KMS-11 (cell line): ENCODE results near the gene CTSV.
"Not testable (repeated sequence)": the region's sequence is repeated elsewhere in the genome, so short reads cannot be mapped to it uniquely, and the experiment has no call there.

Experiments
- H2AFZ ChIP-seq: fragments of 200-600 bp; sonication (generic); 2 replicates; pipeline ENCODE4 v1.6.1; 2016; ENCODE audit warnings: antibody characterized with exemption, mixed run types, low read depth
- H3K27ac ChIP-seq: fragments of 200-600 bp; sonication (generic); 2 replicates; pipeline ENCODE4 v1.6.1; 2016; ENCODE audit warnings: mild to moderate bottlenecking, mixed run types
- H3K27me3 ChIP-seq: fragments of 200-600 bp; sonication (generic); 2 replicates; pipeline ENCODE4 v1.6.1; 2017; ENCODE audit warnings: mild to moderate bottlenecking, low read depth, mixed run types, moderate library complexity; ENCODE audit not compliant: insufficient read depth
- H3K36me3 ChIP-seq: fragments of 200-600 bp; sonication (generic); 2 replicates; pipeline ENCODE4 v1.6.1; 2017; ENCODE audit warnings: mild to moderate bottlenecking, mixed run types; ENCODE audit not compliant: insufficient read depth
- H3K4me1 ChIP-seq: fragments of 200-600 bp; sonication (generic); 2 replicates; pipeline ENCODE4 v1.6.1; 2016; ENCODE audit warnings: mild to moderate bottlenecking, low read depth, mixed run types; ENCODE audit not compliant: poor library complexity, severe bottlenecking
- H3K4me2 ChIP-seq: fragments of 200-600 bp; sonication (generic); 2 replicates; pipeline ENCODE4 v1.7.0; 2016; ENCODE audit warnings: mild to moderate bottlenecking, mixed run types
- H3K4me3 ChIP-seq: fragments of 200-600 bp; sonication (generic); IDR thresholded peaks from 2 replicates; pipeline ENCODE4 v1.6.1; 2017; ENCODE audit warnings: low read depth, low read length, mixed read lengths; ENCODE audit not compliant: insufficient read depth
- H3K79me2 ChIP-seq: fragments of 200-600 bp; sonication (generic); 2 replicates; pipeline ENCODE4 v1.6.1; 2016; ENCODE audit warnings: low read depth, mixed run types; ENCODE audit not compliant: insufficient read depth
- H3K9ac ChIP-seq: fragments of 200-600 bp; sonication (generic); 2 replicates; pipeline ENCODE4 v1.6.1; 2016; ENCODE audit warnings: mild to moderate bottlenecking, mixed run types
- H4K20me1 ChIP-seq: fragments of 200-600 bp; sonication (generic); 2 replicates; pipeline ENCODE4 v1.6.1; 2016; ENCODE audit warnings: mild to moderate bottlenecking, mixed run types; ENCODE audit not compliant: insufficient read depth

Gene CTSV

DNA sequence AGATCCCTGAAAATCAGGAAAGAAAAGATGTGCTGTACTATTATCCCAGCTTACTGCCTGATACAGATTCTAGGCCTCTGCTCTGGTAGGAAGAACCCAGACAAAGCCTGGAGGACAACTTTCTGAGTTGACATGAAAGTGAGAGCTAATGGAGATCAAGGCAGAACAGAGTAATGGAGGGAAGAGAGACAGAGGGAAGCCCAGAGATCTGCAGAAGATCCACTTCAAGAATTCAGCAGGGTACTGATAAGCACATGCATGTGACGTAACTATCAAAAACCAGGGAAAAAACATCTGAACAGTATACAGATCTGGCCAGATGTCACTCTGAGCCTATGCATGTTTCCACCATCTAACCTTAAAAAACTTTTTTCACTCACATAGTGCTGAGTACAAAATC is 37.6 kb downstream of the CTSV start:
- peaks cover 66% of the 10 kb centered on the region for H3K79me2 ChIP-seq
- not testable (repeated sequence) for H2AFZ ChIP-seq, H3K36me3 ChIP-seq, H3K4me3 ChIP-seq, H3K27ac ChIP-seq, H4K20me1 ChIP-seq, H3K9ac ChIP-seq, H3K27me3 ChIP-seq, H3K4me2 ChIP-seq
- peaks cover 14% of the 10 kb centered on the region for H3K4me1 ChIP-seq

DNA sequence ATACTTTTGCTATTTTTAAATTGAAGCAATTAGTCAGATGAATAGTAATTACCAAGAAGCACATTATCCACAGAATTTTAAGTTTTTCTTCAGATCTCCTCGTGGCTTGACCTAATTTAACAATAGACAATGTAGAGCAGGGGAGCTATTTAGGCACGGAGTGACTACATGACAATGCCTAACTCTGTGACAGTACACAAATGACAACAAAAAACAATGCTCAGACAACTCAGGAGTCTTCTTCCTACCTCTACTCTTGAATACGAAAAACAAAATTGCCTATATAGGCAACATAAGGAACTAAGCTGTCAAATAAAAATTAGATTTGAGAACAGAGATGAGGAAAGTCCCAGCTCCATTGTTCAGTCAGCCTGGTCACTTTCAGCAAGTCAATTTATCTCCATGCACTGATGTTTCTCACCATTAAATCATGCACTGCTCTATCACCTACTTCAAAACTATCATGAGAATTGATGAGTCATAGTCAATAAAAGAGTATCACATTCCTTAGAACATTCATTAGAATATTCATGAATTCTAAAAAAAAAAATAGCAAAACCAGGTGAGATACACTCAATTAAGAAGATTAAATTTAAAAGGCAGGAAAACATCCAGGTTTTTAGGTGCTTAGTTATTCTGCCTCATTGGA is 38.7 kb downstream of the CTSV start:
- H3K36me3 ChIP-seq, H3K27me3 ChIP-seq, H3K9ac ChIP-seq, H2AFZ ChIP-seq, H4K20me1 ChIP-seq, H3K4me3 ChIP-seq, H3K4me2 ChIP-seq, H3K27ac ChIP-seq: not testable (repeated sequence)
- Histone ChIP-seq H3K79me2 (peaks cover 57% of the 10 kb centered on the region), H3K4me1 (peaks cover 14% of the 10 kb centered on the region)

DNA sequence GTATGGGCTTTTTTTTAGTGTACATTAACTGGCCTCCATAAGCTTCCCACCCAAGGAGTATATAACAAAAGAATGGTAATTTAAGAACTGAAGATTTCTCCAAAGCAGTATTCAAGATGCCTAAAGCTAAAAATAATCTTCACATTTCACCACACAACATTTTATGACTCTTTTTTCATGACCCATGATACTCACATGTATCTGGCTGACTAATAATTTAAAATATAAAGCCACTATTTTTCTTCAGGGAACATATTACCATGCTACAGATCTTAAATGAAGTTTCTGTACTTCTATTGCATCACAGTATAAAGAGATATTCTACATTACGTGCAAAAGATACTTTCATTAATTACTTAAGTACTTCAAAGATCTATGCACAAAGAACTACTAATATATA is 39.2 kb downstream of the CTSV start:
- H3K4me1 ChIP-seq = peaks cover 14% of the 10 kb centered on the region
- H3K4me2 ChIP-seq = not testable (repeated sequence)

DNA sequence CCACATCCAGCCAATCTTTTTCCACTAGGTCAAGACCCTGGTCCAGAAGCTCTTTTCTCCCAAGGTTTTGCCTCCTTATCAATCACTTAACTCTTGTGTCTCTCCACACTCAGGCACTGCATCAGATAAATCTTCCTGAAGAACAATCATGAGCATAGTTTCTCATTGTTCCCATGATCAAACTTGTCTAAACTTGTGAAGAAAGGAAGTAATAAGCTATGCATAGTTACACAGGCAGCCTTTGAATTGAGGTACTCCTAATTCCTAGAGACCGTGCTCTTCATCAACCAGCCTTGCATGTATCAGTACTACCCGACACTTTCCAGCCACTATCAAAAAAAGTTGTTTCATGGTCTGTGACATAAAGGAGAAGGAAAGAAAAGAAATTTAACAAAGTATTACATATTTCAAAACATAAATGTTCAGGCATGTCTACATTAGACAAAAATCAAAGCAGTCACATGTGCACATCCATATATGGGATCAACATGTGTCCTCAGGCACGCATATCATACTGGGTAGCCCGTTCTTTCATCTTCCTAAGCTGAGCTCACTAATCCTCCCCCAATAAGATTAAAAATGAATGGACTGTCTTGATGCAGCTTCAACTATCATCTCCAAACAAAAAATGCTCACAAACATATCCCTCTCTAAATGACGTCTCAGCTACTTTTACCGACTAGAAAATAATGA is 41.8 kb downstream of the CTSV start:
- Histone ChIP-seq H3K4me1 (peaks cover 14% of the 10 kb centered on the region), H3K79me2 (peaks cover 34% of the 10 kb centered on the region)
- H3K36me3 ChIP-seq, H3K4me2 ChIP-seq, H3K27ac ChIP-seq, H2AFZ ChIP-seq, H3K27me3 ChIP-seq, H4K20me1 ChIP-seq, H3K9ac ChIP-seq, H3K4me3 ChIP-seq: not testable (repeated sequence)

More for the DNA sequence above, 39.2 kb downstream of the CTSV start:
- peaks cover 53% of the 10 kb centered on the region for H3K79me2 ChIP-seq
- H3K4me3 ChIP-seq, H3K9ac ChIP-seq, H3K36me3 ChIP-seq, H3K27ac ChIP-seq, H3K27me3 ChIP-seq, H2AFZ ChIP-seq, H4K20me1 ChIP-seq: not testable (repeated sequence)

DNA sequence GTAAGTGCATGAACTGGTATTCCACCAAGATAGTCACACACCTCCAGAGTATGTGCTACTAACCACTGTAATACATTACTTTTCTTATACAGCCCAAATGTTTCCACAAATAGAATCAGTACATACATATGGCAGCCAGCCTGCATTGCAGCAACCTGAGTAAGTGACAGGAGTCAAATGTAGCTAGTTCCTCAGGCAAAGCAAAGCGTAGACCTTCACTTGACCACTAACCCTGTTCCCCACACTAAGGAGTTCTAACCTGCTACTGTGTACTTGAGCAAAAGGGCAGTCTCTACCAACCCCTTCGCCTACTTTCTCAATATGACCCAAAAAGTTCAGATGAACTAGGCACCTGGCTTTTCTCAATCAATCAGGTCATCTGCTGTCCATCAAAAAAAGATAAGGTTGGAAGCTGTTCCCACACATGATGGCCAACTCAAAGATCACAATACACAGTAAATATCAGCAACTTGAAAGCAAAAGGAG is 44.4 kb downstream of the CTSV start:
- H3K9ac ChIP-seq, H2AFZ ChIP-seq, H3K27me3 ChIP-seq, H4K20me1 ChIP-seq, H3K4me1 ChIP-seq, H3K36me3 ChIP-seq, H3K4me2 ChIP-seq, H3K4me3 ChIP-seq, H3K27ac ChIP-seq: not testable (repeated sequence)
- peaks cover 23% of the 10 kb centered on the region for H3K79me2 ChIP-seq

DNA sequence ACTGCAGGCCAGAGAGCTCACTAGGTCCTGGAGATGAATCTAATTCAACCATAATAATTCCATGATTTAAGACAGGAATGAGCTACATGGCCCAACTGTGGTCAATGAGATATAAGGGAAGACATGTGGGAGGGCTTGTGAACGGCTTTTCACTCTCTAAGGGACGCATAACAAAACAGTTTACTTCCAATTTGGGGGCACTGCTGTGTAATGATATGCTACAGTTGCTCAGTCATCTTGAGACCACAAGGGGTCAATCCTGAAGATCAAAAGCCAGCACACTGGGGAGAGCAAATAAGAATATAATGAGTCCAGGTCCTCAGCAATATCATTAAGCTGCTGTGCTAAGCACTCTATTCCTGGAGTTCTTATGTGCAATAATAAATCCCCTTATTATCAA is 46.6 kb downstream of the CTSV start:
- peaks cover 13% of the 10 kb centered on the region; the same call in 1 of the 2 replicates for H3K79me2 ChIP-seq
- H3K27me3 ChIP-seq, H4K20me1 ChIP-seq: not testable (repeated sequence)

DNA sequence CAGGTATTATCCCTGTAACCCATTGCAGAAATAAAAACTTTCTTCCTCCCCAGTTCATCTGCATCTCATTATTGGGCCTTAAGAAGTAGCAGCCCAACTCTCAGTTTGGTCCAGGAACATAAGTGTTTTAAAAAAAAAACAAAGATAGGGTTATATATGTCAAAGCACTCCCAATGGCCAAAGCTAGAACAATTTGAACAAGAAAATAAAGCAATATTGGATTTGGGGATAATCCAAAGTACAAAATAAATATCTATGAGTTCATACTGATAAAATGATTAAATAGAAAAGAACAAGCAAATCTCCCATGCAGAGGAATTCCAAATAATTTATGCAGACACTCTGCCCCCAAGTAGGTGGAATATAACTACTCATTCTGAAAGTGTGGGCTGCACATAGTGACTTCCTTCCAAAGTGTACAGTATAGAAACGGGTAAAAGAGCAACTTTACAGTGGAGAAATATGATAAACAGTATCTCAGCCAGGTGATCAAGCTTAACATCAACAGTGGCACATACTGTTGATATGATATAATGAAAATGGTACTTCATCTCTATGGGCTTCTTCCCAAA is 49.1 kb downstream of the CTSV start:
- H3K27me3 ChIP-seq, H3K4me3 ChIP-seq, H4K20me1 ChIP-seq, H3K36me3 ChIP-seq, H3K9ac ChIP-seq, H2AFZ ChIP-seq, H3K4me2 ChIP-seq, H3K4me1 ChIP-seq, H3K27ac ChIP-seq: not testable (repeated sequence)
- peaks cover 25% of the 10 kb centered on the region; the same call in 1 of the 2 replicates for H3K79me2 ChIP-seq

More for the DNA sequence above, 46.6 kb downstream of the CTSV start:
- H3K4me1 ChIP-seq, H3K4me2 ChIP-seq, H3K27ac ChIP-seq, H3K9ac ChIP-seq, H3K4me3 ChIP-seq, H2AFZ ChIP-seq, H3K36me3 ChIP-seq: not testable (repeated sequence)

DNA sequence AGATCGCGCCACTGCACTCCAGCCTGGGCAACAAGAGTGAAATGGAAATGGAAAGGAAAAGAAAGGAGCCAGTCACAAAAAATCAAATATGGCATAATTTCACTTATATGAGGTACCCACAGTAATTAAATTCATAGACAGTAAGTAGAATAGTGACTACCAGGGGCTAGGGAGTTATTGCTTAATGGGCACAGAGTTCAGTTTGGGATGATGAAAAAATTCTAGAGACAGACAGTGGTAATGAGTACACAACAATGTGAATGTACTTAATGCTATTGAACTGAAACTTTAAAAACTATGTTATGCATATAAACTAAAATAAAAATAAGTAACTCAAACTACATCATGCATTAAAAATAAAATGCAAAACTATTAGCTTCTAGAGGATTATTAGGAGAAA is 54.1 kb downstream of the CTSV start:
- H4K20me1 ChIP-seq, H2AFZ ChIP-seq, H3K4me1 ChIP-seq, H3K27ac ChIP-seq, H3K4me2 ChIP-seq, H3K4me3 ChIP-seq, H3K9ac ChIP-seq, H3K36me3 ChIP-seq, H3K27me3 ChIP-seq: not testable (repeated sequence)
- H3K79me2 ChIP-seq = peaks cover 32% of the 10 kb centered on the region

DNA sequence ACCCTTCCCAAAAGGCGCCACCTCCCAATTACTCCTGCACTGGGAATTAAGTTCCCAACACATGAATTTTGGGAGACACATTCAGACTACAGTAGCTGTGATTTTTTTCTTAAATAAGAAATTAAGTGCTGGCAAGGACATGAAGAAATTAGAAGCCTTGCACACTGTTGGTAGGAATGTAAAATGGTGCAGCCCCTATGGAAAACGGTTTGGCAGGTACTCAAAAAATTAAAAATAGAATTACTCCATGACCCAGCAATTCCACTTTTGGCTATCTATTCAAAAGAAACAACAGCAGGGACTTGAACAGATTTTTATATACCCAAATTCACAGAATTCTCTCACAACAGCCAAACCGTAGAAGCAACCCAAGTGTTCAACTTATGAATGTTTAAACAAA is 54.8 kb downstream of the CTSV start:
- H3K79me2 ChIP-seq = peaks cover 32% of the 10 kb centered on the region

DNA sequence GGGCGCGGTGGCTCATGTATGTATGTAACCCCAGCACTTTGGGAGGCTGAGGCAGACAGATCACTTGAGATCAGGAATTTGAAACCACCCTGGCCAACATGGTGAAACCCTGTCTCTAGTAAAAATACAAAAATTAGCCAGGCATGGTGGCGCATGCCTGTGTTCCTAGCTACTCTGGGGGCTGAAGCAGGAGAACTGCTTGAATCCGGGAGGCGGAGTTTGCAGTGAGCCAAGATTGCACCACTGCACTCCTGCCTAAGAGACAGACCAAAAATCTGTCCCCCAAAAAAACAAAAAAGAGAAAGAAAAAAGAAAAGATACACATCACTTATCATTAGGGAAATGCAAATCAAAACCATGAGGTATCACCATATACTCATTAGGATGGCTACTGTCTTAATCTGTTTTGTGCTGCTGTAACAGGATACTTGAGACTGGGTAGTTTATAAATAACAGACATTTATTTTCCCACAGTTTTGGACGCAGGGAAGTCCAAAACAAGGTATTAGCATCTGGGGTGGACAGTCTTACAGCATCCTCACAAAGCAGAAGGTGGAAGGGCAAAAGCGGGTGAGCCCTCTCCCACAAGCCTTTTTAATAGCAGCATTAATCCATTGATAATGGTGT is 55.3 kb downstream of the CTSV start:
- H3K9ac ChIP-seq, H4K20me1 ChIP-seq, H3K4me3 ChIP-seq, H3K4me2 ChIP-seq, H3K27ac ChIP-seq, H3K36me3 ChIP-seq, H2AFZ ChIP-seq, H3K27me3 ChIP-seq, H3K4me1 ChIP-seq: not testable (repeated sequence)
- peaks cover 32% of the 10 kb centered on the region for H3K79me2 ChIP-seq

More for the DNA sequence above, 54.8 kb downstream of the CTSV start:
- not testable (repeated sequence) for H3K9ac ChIP-seq, H3K27ac ChIP-seq, H3K36me3 ChIP-seq, H2AFZ ChIP-seq, H4K20me1 ChIP-seq, H3K4me3 ChIP-seq, H3K4me1 ChIP-seq, H3K4me2 ChIP-seq, H3K27me3 ChIP-seq
